ENCODE data around the gene PSMB8.

DNA sequence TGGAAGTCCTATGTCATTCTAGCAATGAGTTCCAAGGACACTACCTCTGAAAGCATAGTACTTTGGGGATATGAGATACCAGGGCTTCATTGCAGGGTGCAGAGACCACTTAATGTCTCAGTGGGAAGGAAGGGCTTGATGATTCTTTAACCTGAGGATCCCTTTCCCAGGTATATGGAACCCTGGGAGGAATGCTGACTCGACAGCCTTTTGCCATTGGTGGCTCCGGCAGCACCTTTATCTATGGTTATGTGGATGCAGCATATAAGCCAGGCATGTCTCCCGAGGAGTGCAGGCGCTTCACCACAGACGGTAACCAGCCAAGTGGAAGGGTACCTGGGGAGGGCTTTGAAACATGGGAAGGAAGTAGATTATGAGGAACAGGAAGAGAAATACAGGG, 14.3 kb upstream of the PSMB8 start:
- TF ChIP-seq, protein P1, sequence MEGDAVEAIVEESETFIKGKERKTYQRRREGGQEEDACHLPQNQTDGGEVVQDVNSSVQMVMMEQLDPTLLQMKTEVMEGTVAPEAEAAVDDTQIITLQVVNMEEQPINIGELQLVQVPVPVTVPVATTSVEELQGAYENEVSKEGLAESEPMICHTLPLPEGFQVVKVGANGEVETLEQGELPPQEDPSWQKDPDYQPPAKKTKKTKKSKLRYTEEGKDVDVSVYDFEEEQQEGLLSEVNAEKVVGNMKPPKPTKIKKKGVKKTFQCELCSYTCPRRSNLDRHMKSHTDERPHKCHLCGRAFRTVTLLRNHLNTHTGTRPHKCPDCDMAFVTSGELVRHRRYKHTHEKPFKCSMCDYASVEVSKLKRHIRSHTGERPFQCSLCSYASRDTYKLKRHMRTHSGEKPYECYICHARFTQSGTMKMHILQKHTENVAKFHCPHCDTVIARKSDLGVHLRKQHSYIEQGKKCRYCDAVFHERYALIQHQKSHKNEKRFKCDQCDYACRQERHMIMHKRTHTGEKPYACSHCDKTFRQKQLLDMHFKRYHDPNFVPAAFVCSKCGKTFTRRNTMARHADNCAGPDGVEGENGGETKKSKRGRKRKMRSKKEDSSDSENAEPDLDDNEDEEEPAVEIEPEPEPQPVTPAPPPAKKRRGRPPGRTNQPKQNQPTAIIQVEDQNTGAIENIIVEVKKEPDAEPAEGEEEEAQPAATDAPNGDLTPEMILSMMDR (IDR thresholded peaks at IDR 0.05): no peak
- TF ChIP-seq POLR2A (IDR thresholded peaks at IDR 0.05): no peak

Data from testis (tissue), 2 donors.